Body of pancreas (tissue), 4 donors: ENCODE data around the gene SEC14L2.

ENCODE experiments used
- POLR2A ChIP-seq, 3 donors: fragments of 450-650 bp; IDR thresholded peaks; one replicate each; pipeline ENCODE4 v1.6.1; 2016; ENCODE audit warnings: antibody characterized with exemption in 3 of 3, mild to moderate bottlenecking in 2 of 3
- TF ChIP-seq, protein P1 (sequence below), 7 experiments: fragments of 450-650 bp in 4 of 7; fragments of 200-600 bp in 3 of 7; sonication (generic) in 3 of 7; IDR thresholded peaks; one replicate each; pipeline ENCODE4 v1.5.1; 2016 to 2019; ENCODE audit warnings: antibody characterized with exemption in 7 of 7

DNA sequence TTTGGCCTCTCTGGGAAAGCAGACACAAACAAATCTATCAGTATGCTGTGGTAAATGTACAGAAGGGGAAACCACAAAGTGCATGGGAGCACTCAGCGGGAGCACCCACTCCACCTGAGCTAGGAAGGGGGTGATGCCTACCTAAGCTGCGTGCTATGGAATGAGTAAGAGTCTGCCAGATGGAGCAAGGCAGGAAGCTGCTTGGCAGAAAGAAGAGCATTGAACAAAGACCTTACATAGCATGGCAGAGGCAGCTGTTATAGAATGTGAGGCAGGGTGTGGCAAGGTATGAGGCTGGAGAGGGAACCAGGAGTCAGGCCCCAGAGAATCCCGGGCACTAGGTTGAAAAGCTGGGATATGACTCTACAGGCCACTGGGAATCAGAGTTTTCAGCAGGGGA is 15.0 kb downstream of the SEC14L2 start:
- TF ChIP-seq, protein P1, sequence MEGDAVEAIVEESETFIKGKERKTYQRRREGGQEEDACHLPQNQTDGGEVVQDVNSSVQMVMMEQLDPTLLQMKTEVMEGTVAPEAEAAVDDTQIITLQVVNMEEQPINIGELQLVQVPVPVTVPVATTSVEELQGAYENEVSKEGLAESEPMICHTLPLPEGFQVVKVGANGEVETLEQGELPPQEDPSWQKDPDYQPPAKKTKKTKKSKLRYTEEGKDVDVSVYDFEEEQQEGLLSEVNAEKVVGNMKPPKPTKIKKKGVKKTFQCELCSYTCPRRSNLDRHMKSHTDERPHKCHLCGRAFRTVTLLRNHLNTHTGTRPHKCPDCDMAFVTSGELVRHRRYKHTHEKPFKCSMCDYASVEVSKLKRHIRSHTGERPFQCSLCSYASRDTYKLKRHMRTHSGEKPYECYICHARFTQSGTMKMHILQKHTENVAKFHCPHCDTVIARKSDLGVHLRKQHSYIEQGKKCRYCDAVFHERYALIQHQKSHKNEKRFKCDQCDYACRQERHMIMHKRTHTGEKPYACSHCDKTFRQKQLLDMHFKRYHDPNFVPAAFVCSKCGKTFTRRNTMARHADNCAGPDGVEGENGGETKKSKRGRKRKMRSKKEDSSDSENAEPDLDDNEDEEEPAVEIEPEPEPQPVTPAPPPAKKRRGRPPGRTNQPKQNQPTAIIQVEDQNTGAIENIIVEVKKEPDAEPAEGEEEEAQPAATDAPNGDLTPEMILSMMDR (IDR thresholded peaks at IDR 0.05): no peak
- TF ChIP-seq POLR2A (IDR thresholded peaks at IDR 0.05): no peak
